ENCODE data around the gene SRGN.

SRGN gene

GRCh38 chr10:69061305-69062161 is 26.4 kb upstream of the SRGN start:
- DNase-seq, result peak; percentile 71

GRCh38 chr10:69062901-69063300 is 25.0 kb upstream of the SRGN start:
- DNase-seq, result no peak

- DNase-seq, result no peak
Observed at GRCh38 chr10:69064762-69065328, 23.1 kb upstream of the SRGN start.

- no peak for DNase-seq
Observed at GRCh38 chr10:69065406-69066361, 22.2 kb upstream of the SRGN start.

- DNase-seq, result no peak
Observed at GRCh38 chr10:69067189-69067588, 20.7 kb upstream of the SRGN start.

- no peak for DNase-seq
Observed at GRCh38 chr10:69068549-69068948, 19.4 kb upstream of the SRGN start.

GRCh38 chr10:69069090-69070042 is 18.5 kb upstream of the SRGN start:
- no peak for DNase-seq

- DNase-seq, result no peak
Observed at GRCh38 chr10:69070951-69071350, 17.0 kb upstream of the SRGN start.

GRCh38 chr10:69071610-69072009 is 16.3 kb upstream of the SRGN start:
- DNase-seq, result no peak

GRCh38 chr10:69073026-69073425 is 14.9 kb upstream of the SRGN start:
- DNase-seq, result no peak

- DNase-seq, result no peak
Observed at GRCh38 chr10:69073736-69074364, 14.1 kb upstream of the SRGN start.

- DNase-seq, result no peak
Observed at GRCh38 chr10:69074532-69074931, 13.4 kb upstream of the SRGN start.

GRCh38 chr10:69075431-69075830 is 12.5 kb upstream of the SRGN start:
- no peak for DNase-seq

- no peak for DNase-seq
Observed at GRCh38 chr10:69078311-69078710, 9.6 kb upstream of the SRGN start.

GRCh38 chr10:69080226-69080625 is 7.7 kb upstream of the SRGN start:
- DNase-seq, result no peak

- DNase-seq, result no peak
Observed at GRCh38 chr10:69086001-69086509, 1.8 kb upstream of the SRGN start.

- no peak for DNase-seq
Observed at GRCh38 chr10:69088471-69088769, 517 bp downstream of the SRGN start.

GRCh38 chr10:69088801-69089501 is 1.0 kb downstream of the SRGN start:
- peak; percentile 87 for DNase-seq

- DNase-seq, result no peak
Observed at GRCh38 chr10:69089638-69090599, 2.0 kb downstream of the SRGN start.

GRCh38 chr10:69090685-69091084 is 2.8 kb downstream of the SRGN start:
- DNase-seq, result no peak

Measured in amniotic stem cell (primary cell).